NCI-H1694 treated with DMSO at 0.1 percent for 48 hours (cell line): ENCODE measurements around the gene ZNF518B.

Experiments used
- DNase-seq: peaks from one replicate; lab custom pipeline; 2025; lab: John Stamatoyannopoulos, UW

ZNF518B gene, protein sequence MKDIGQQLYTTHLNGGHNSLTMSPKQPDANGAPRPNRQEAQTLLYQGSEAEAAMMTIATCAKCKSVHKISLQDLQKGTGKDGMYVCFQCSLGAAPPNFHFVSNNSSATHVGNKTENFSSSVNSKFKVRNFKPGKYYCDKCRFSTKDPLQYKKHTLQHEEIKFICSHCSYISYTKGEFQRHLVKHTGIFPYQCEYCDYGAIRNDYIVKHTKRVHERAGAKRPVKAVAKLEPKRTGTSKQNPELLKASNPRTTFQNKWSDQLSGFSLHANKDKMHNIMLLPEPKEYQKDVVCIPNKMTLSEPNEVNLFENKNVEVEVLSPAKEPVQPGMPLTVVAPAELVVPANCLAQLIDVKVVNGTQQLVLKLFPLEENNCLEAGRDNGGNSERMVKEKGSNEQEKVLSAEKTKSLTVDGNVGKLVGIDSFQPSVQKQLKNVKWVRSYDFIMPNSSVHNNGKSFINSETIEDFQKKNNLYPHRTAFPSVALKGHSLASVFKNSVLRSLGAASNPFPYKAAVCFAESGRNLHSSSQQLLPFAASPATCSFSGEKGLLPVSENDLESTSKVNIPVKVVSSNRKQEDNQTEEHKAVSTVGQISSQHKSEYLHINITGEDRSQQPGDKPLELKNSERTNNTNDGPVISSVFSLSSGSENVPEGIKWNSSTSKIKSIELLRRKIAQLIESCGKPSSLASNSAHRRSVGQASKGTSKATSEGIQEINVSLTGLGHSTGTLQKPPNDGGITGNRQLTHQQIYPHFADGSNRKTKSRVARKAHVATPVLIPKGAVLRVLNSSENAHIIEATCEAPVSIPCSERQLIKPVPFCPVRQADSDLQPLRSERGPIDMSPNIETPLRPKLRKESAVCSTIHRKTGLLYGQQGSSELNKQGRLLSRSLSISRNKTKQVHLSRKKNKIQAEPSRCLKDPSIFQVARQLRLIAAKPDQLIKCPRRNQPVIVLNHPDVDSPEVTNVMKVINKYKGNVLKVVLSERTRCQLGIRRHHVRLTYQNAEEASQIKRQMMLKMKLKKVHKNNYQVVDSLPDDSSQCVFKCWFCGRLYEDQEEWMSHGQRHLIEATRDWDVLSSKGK

DNA sequence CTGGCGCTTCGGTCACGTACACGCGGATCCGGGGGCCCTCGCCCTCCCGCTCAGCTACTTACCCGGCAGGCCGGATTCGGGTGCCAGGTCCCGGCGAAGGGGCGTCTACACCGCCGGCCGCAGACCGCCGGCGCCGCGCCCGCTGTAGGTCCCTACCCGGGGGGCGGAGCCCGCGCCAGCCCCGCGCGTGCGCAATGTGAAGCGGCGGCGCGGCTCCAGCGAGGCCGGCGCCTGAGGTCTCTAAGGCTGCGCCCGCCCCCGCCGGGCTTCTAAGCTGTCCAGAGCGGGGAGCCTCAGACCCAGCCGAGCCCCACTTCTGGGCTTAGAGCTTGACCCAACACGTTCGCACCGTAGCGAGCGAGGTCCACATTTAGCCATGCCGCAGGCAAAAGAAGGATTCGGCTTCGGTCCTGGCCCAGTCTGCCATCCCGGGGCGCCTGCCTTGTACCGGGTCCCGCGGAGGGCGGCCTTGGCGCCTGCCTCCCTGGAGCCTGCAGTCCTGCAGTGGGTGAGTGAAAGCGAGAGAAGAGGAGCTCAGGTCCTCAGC is at the start of gene ZNF518B:
TSS of gene ZNF518B (minus strand) at position 172 of the 547 bp plus-strand sequence. CDS start 11,098 bp downstream, outside the sequence.
- no peak for DNase-seq

DNA sequence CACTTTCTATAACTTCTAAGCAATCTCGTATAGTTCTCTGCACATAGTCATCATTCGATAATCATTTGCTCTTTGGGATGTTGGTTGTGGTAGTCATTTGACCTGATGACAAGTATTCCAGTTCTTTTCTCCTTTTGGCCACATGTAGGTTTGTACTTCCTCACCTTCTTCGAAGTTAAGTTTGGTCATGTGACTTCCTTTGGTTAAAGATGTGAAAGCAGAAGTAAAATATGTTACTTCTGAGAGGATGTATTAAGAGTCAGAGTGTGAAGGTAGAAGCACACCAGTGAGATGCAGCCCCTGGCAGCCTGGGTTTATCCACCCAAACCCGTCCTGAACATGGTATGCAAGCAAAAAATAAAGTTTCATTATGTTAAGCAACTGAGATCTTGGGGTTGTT is 48.9 kb upstream of the ZNF518B start:
- DNase-seq, result no peak

DNA sequence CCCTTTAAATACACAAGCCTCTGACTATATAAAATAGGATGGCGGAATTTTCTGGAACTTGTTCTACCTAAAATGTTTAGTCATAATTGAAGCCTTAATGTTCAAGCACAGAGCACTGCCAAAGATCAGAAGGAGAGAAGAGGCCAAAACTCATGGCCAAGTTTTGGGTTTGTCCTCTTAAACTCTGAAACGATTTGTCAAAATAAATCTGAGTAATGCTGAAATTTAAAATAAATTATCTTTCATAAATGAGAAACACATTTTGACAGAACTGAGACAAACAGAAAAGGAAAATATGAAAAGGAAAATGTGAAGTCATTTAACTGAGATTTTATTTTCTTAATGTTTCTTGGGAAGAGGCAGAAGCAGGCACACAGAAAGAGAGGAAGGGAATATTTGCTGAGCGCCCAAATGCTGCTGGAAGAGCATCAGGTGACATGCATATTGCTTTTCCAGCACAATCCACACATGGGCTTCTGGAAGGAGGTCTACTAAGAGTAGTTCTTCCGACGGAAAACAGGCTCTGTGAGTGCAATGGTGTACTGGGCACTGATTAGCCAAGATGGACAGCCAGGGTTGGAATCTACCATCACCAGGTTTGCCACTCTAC is 47.4 kb upstream of the ZNF518B start:
- DNase-seq, result no peak

DNA sequence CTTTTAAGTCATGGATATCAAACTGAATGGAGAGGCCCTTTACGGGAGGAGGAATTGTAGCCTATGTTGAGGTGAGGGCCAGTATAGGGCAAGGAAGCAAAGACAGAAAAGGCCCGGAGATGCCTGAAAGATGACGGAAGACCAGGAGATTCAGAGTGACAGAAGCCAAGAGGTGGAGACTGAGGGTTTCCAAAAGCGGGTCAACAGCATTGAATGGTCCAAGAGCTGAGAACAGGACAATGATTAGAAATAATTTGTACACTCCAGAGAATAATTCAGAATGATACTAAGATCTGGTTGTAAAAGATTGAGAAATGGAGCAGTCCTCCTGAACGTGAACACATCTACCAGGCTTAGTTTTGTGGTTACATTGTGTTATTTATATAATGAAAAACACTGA is 45.5 kb upstream of the ZNF518B start:
- no peak for DNase-seq

DNA sequence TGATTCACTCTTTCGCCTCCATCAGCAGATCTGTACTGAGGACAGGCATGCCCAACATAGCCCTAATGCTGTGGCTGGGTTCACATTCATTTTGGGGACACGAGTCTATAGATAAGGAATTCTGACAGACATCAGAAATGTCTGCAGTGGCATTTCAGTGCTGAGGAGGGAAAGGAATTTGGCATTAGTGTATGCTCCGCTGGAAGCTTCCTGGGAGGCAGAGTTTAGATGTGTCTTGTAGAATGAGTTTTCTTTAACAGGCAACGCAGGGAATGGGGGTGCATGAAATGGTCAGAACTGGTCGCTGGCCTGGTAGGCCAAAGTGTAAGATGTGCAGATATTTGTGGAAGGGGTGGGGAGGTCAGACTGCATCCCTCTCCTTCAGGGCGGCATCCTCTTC is 43.5 kb upstream of the ZNF518B start:
- no peak for DNase-seq

DNA sequence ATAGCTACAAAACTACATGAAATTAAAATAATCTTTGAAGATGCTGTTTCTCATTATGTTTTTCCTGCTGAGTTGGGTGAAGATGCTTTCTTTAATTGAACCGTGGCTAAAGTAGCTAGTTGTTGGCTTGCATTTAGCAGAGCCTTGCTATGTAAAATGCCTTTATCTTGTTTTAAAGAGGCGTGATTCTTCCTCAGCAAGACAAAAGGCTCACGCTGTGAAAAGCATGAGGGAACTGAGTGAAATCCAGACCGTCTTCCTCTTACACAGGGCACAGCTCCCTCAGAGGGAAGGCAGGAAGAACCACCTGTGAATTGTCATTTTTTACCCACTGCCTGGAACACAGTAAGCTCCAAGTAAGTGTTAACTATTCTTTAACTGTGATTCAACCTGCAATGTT is 39.0 kb upstream of the ZNF518B start:
- DNase-seq, result no peak

DNA sequence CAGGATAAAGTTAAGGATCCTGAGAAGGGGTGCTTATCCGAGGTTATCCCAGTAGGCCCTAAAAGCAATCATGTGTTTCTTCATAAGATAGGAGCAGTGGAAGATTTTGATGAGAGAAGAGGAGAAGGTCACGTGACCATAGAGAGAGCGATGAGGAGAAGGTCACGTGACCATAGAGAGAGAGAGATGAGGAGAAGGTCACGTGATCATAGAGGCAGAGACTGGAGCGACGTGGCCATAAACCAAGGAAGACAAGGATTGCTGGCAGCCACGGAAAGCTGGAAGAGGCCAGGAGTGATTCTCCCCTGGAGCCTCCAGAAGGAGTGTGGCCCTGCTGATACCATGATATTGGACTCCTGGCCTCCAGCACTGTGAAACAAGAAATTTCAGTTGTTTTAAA is 38.4 kb upstream of the ZNF518B start:
- DNase-seq, result no peak

DNA sequence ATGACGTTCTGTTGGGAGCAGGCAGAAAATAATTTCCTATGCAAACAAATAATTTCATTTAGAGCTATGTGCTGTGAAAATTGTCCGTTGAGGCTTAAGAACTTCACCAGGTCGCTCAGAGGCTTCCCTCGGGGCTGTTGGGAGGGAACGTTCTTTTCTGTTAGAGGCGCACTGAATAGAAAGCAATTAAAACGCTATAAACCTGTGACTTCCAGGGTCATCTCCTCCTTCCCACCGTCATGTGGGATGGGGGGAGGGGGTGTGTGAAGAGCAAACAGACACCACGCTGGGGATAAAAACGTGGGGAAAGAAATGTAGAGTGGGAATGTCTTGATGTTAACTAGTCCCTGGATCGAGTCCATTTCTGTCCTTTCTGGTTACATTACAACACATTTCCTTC is 35.2 kb upstream of the ZNF518B start:
- no peak for DNase-seq

DNA sequence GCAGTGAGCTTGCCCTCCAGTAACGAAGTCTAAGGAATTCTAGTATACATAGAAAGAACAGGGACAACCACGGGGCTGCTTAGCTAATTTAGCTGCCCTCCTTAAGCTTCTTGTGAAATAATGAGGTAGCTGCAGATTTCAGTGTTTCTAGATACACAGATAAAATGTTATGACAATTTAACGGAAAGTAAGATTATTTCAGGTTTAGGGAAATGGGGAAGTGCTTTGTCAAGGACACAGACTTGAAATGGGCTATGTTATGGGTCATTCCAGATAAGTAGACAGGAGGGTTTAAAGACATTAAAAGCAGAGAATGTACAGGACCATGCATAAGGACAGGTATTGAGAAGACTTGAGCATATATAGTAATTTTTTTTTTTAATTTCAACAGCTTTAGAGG is 34.2 kb upstream of the ZNF518B start:
- DNase-seq, result no peak

DNA sequence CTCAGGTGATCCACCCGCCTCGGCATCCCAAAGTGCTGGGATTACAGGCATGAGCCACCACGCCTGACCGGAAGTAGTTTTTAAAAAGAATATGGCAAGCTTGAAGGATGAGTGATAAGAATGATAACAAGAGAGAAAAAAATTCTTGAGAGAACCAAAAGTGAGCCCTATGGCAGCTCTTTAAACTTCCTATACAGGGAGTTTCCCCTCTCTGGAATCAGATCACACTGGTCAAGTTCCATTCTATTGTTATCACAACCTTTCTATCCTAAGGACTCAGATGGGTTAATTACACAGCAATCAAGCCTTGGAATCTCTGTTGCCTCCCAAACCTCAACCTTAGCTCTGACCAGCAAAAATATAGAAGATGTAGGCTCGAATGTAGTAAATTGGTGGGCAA is 33.8 kb upstream of the ZNF518B start:
- no peak for DNase-seq

DNA sequence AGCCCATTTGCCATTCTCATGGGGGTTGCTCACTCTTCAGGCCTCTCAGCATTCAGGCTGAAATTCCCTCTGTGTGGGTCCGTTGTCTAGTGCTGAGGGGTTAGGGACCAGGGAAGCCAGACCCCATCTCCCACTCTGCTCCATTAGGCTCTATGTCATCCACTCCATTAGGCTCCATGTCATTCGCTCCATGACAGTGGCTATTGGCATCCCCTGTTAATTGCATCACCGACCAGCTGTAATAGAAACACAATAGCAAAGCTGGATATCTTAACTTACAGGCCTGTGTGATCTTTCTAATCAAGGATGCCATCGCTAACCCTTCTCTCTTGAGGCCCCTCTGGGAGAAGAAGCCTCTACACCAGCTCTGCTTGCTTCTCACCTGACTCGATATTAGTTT is 25.7 kb upstream of the ZNF518B start:
- no peak for DNase-seq

DNA sequence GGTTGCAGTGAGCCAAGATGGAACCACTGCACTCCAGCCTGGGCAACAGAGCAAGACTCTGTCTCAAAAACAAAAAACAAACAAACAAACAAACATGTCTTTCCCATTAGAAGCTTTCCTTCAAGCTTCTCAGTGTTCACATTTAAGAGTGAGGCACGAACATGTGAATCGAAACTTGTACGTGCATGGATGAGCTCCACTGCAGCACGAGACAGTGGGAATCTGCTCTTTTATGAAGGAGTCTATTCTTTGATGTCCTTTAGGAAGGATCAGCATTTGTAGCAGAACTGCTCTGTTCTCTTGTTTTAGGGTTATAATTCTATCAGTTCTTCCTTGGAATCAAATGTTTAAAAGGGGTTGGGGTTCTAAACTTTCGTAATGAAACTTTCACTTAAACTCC is 23.4 kb upstream of the ZNF518B start:
- no peak for DNase-seq

DNA sequence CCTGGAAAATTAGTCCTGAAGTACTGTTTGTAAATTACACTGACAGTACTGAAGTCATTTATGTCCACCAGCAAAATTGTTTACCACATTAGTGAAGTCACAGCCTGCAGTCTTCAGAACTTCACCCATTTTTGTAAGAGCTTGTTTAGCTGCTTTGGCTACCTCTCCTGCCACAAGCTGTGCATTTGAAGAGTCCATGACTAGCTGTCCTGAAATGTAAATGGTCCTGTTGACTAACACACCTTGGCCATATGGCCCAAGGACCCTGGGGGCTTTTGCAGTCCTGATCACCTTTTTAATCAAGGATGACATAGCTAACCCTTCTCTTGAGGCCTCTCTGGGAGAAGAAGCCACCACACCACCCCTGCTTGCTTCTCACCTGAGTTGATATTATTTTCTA is 21.4 kb upstream of the ZNF518B start:
- DNase-seq, result no peak

DNA sequence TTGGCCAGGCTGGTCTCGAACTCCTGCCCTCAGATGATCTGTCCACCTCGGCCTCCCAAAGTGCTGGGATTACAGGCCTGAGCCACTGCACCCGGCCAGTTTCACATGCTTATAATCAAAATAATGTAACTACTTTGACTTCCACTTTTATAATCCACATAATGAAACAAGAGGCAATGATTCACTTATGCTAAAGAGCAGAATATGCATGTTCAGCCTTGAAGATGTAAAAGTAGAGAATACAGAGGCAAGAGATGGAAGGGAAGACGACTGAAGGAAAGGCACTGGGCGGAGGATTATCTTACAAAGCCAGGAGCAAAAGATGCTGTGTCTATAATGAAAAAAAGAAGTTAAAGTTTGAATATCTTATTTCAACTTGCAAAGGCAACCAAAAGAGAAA is 13.3 kb upstream of the ZNF518B start:
- DNase-seq, result no peak

DNA sequence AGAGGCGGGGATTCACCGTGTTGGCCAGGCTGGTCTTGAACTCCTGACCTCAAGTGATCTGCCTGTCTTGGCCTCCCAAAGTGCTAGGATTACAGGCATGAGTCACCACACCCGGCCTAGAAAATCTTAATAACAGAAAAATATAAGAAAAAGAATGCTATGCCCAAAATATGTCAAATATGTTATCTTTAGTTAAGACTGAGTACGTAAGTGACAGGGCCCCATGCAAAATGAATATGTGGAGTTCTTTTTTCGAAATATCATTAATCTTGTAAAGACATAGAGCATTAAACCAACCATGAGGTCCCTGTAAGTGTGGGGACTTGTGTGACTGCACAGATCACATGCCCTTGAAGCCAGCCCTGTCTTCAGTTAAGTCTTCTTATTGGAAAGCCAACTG is 8.9 kb upstream of the ZNF518B start:
- DNase-seq, result no peak

DNA sequence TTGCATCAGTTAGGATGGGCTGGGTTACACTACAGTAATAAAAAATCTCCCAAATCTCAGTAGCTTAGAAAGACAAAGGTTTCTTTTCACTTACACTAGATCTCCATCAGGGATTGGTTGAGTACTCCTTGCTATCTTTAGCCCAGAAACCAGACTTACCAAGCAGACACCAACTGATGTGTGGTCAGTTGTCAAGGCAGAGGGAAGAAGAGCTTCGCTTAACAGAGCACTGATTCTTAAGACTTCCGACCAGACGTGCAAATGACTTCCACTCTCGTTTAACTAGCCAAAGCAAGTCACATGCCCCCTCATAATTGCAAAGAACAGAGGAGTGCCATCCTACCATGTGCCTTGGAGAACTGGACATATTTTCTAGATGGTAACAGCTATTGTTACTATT is 5.7 kb upstream of the ZNF518B start:
- no peak for DNase-seq

DNA sequence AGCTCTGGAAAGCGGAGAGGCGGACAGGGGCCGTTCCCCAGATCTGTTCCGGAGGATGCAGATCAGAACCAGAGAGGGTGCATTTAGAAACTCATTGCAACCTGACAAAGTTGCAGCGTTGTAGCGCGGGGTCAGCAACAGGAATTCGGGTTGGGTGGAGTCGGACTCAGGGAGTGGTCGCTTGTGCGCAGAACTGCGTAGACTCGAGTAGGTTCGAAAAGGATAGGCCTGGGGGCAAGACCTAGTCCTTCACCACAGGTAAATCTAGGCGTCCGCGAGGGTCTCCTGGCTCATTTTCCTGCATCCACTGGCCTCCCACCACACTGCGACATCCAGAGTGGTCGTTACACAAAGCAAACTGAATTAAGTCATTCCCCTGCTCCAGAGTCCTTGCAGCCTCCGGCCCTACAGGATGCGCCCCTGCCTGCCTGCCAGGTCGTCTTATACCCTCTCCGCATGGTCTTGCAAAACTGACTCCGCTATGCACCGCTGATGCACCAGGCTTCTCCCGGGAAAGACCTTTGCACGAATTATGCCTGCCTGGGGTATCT is 4.7 kb upstream of the ZNF518B start:
- DNase-seq, result no peak

DNA sequence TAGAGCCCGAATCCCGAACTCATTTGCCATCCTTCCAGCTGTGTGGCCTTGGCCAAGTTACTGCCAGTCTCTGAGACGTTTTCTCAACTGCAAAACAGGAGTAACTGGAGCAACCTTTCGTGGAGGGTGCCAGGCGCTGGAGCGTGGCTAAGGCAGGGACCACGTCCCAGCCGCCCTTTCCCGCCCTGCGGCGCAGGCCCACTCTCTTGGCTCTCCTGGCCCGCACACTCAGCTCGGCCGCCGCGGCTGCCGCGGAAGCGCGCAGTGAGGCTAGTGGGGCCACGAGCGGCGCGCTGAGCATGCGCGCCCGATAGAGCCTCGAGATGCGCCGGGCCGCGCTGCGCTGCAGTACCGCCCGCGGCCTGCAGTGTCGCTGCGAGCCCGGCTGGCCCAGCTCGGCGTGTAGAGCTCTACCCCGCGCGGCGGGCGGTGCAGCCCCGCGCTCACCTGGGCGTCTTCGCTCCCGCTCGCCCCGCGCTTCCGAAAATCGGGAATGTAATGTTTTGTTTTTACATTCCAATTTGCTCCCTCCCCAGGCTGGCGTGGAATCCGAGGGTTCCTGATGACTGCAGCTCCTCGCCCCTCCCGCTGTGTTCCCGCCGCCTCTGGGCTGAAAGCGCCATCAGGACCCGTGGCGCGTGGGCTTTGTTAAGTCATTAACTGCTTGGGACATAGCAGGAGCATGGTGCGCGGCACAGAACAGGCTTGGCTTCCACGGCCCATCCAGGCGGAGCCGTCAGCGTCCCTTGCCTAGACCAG is 4.0 kb upstream of the ZNF518B start:
- no peak for DNase-seq

DNA sequence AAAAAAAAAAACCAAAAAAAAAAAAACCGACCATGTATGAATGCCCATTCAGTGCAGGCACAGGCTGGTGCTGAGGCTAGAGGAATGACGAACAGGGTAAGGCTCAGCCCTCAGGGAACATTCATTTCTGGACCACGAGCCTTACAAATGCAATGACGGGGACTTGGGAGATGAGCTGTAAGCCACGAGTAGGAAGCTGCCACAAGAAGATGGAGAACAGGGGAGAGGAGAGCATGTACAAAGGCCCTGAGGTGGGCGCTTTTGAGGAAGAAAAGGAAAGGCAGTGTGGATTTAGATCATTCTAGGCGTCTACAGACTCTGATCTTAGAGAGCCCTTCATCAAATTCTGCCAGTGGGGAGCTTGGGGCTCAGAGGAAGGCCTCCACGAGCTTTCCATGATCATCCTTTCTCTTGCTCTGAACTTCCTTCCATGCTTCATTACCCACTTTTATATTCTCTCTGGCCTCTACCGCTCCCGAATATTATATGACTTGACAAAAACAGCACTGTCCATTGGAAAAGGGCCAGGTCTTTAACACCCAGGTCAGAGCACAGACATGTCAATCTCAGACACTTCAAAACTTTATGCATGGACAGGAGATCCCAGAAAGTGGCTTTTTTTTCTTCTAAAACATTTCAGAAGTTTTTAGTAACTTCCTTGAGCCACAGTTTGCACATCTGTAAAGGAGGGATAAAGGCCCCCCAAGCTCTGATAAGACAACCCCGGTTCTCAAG is 3.3 kb upstream of the ZNF518B start:
- no peak for DNase-seq

DNA sequence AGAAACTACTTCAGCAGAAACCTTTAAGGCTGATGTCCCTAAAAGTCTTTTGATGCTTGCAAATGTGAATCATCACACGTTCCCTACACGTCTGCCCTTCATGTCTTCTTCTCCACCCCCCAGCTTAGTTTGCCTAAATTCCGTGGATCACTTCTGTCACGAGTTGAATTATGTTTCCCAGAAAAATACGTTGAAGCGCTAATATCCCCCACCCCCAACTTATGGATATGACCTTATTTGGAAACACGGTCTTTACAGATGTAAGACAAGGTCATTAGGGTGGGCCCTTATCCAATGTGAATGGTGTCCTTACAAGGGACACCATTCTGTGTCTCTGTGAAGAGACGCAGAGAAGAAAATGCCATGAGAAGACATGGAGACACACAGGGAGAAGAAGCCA is 2.1 kb upstream of the ZNF518B start:
- DNase-seq, result no peak
